GM18873 (cell line): ENCODE data around the gene TRAF3IP1.
A peak's percentile ranks its signal among the peaks of the same experiment; 100 is the strongest.

Source experiments
- ATAC-seq: cut with Tn5 transposase; IDR thresholded peaks from one replicate; pipeline ENCODE4 v1.9.1; 2021; ENCODE audit warnings: mild to moderate bottlenecking, moderate library complexity, moderate number of reproducible peaks; ENCODE audit not compliant: unreplicated experiment, low FRiP score

Gene TRAF3IP1

DNA sequence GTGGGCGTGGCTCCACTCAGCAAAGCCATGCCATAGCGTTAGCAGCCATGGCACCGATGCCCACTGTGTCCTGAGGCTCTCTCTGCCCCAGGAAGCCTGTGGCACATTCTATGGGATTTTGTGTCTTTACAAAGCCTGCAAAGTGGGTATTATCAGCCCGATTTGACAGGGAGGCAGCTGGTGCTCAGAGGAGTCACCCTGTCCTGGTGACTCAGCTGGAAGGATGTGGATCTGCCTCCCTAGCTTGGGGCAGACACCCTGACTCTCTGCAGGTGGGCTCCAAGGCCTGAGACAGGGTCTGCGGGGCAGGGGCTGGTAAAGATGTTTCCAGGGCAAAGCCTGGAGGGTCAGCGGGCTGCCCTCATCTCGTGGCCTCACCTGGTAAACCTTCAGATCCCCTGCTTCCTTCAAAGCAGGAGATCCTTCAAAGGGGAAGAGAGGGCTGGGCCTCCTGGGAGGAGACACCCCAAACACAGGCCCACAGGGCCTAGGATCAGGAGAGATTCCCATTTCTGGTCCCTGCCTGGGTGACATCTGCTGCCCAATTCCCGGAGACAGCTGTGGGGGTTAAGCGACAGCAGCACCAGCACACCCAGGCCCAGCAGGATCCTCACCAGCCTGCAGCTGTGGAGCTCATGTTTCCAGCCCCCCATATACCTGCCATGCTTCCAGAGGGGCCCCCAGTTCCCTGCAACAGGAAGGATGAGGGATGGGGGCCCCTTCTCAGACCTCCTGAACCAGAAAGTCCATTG, 103.4 kb downstream of the TRAF3IP1 start:
- no peak for ATAC-seq

DNA sequence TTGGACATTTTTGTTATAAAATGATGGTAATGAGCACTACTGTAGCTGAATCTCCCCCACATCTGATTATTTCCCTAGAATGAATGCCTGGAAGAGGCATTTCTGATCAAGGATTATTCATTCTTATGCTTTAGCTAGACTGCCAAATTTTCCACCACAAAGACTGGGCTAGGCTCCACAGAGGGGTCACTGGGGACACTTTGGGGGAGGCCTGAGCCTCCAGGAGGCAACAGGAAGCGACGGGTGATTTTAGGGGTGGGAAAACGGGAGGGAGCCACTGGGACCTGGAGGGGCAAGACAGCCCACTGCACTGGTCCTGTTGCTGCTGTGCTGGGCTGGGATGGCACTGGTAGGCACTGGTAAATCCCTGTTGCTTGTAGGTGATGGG, 104.0 kb downstream of the TRAF3IP1 start:
- no peak for ATAC-seq

GRCh38 chr2:238425505-238425978, 105.2 kb downstream of the TRAF3IP1 start:
- no peak for ATAC-seq

DNA sequence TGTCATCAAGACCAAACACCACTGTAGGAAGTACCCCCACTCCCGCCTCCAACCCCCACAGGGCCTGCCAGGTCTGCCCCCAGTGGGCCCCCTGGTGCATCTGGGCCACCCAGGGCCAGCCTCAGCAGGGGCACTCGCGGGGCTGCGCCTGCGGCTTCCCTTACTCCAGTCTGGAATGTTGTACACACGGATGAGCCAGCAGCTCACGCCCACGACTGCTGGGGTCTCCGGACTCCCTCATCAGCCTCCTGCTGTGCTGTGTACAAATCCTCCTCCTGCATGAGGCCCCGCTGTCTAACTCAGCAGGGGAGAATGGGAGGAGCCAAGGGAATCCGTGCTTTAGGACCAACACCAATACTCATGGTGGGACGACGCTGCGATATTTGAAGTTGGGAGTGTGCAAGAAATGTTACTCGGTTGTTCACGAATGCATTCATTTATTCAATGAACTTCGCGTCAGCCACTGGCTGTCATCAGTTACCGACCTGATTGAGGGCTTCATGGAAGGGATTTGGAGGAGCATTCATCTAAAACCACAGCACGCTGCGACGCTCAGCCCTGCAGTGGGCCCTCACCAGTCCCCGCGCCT, 105.8 kb downstream of the TRAF3IP1 start:
- peak; percentile 16 for ATAC-seq

DNA sequence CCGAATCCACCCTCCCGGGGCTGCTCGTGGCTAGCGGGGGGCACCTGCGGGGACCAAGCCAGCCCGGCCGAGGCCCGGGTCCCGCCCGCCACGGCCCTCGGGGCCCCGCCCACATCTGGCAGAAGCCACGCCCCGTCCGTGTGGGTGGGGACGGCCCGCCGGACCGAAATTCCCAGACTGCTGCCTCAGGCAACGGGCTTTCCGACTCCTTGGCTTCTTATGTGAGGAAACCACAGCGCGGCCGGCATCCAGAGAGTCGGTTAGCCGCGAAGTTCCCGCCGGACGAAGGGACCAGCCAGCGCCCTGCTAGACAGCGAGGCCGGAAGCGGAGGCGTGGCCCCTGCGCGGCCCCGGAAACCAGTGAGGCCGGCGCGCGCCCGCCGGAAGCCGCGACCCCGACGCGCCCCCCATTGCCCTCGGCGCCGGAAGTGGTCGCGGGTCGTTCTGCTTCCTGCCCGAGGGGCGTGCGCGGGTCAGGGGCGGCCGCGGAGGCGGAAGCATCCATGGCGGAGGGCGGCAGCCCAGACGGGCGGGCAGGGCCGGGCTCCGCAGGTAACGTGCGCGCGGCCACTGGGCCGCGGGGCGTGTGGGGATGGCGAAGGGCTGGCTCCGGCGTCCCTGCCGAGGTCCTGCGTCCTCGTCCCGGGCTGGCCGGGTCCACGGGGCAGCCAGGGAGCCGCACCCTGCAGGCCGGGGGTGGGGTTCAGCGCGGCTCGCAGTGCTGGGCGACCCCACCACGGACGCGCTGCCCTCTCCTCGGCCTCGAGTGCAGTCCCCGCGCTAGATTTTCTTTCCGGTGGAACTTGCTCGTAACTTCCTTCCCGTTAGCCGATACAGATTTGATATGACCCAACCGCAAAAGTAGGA, 106.5 kb downstream of the TRAF3IP1 start, which contains the start of gene ASB1:
Gene ASB1, plus strand, starts transcription at position 360 of the 867 bp plus-strand sequence. Its CDS starts 144 bp downstream, at position 504.
- ATAC-seq: peak; percentile 62

- ATAC-seq: no peak
Observed at GRCh38 chr2:238427435-238428162, 107.3 kb downstream of the TRAF3IP1 start.

DNA sequence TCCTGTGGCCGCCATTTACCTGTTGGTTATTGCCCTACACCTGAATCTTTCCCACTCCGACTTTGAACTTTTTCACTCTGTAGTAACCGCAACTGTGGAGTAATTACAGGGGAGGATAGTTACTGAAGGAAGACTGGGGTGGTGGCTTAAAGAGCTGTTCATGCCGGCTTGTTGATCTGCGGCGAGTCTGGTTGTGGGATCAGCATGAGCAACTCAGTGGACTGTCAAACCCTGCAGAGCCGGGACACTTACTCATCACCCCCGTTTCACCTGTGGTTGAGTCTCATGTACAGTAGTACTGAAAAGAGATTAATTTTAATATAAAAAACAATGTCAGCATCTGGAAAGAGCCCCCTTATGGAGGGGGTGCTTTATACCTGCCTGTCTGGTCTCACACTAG, 108.5 kb downstream of the TRAF3IP1 start:
- no peak for ATAC-seq

- ATAC-seq: no peak
Observed at GRCh38 chr2:238430781-238431180, 110.5 kb downstream of the TRAF3IP1 start.

DNA sequence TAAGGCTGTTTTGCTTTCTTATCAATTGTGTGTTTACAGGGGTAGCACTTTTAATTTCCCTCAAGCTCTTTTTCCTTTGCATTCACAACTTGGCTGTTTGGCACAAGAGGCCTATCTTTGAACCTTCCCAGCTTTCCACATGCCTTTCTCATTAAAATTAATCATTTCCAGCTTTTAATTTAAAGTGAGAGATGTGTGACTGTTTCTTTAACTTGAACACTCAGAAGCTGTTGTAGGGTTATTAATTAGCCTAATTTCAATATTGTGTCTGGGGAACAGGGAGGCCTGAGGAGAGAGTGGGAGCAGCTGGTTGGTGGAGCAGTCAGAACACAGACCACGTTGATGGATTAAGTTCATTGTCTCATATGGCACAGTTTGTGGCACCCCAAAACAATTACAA, 111.1 kb downstream of the TRAF3IP1 start:
- ATAC-seq: no peak

GRCh38 chr2:238433300-238433915, 113.1 kb downstream of the TRAF3IP1 start:
- ATAC-seq: no peak

DNA sequence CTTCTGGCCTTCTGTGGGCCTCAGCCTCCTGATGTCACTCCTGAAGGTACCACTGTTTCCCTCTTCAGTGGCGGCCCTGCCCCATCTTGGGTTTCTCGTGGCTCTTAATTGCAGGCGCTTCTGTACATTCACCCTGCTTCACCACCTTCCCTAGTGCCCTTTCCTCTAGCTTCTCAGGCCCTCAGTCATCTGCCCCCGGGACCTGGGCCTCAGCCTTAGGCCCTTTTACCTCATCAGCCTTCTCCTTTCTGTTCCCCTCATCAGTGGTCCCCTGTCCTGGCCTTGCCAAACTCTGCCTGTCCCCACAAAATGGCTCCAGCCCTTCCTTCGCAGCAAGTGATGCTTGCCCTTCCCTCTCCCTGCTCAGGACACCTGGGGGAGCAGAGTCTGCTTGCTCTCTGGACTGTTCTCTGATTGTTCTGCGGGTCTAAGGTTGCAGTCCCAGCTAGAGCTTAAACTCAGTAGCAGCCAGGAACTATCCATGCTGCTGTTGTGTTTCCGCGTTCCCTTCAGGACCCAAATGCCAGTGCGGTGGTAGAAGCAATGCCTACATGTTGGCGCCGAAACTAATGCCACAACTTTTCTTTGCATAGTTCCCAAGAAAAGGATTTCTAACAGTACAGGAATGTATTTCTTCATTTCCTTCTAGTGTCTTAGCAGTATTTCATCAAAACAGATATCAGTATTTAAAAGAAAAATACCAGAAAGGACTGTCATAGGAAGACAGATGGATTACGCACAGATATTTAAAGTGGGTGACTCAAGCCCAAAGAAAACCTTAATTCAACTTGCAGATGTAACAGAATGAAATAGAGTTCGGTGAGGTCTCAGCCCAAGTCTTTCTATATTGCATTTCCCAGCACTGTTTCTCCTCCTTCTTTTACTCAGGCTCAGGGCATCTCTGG, 113.9 kb downstream of the TRAF3IP1 start:
- no peak for ATAC-seq

DNA sequence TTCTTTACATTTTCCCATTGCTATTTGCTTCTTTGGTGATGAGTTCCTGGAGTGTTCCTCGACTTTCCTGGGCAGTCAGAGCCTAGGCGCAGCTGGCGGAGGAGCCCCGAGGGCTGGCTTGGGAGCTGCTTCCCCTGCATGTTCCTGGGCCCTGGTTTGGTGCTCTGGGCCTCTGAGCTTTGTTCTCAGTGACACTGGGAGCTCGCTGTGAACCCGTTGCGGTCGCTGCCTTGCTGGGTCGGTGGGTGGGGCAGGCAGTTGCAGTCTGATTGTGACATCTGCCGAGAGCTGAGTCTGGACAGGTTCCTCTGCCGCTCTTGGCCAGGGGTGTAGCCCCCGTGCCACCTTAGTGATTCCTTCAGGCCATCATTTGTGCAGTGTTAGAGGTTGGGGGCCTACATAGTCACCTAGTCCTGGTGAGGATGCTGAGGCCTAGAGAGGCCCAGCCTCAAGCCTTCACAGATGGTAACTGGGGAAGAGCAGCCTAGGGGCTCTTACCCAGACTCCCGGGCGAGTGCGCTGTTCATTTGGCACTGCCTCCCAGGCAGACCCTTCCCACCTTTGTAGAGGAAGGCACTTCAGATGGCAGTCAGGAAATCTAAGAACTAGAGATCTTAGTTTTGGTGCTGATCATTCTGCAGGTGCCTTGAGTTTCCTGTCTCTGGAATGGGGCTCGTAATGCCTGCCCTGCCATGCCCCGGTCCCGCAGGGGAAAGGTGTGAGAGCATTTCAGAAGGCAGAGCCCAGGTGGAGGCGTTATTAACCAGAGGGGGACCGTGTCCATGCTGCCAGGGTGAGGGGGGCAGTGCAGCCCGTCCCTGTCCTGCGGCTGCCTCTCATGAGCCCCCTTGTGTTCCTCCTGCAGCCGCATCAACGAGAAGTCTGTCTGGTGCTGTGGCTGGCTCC, 114.8 kb downstream of the TRAF3IP1 start:
- ATAC-seq: no peak

DNA sequence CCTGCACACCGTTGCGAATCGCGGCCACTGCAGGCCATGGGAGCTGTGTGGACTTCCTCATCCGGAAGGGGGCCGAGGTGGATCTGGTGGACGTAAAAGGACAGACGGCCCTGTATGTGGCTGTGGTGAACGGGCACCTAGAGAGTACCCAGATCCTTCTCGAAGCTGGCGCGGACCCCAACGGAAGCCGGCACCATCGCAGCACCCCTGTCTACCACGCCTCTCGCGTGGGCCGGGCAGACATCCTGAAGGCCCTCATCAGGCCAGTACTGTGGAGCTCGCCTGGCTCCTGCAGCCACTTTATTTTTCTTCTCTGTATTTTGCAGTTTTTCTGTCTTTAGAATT, 115.4 kb downstream of the TRAF3IP1 start:
- no peak for ATAC-seq

DNA sequence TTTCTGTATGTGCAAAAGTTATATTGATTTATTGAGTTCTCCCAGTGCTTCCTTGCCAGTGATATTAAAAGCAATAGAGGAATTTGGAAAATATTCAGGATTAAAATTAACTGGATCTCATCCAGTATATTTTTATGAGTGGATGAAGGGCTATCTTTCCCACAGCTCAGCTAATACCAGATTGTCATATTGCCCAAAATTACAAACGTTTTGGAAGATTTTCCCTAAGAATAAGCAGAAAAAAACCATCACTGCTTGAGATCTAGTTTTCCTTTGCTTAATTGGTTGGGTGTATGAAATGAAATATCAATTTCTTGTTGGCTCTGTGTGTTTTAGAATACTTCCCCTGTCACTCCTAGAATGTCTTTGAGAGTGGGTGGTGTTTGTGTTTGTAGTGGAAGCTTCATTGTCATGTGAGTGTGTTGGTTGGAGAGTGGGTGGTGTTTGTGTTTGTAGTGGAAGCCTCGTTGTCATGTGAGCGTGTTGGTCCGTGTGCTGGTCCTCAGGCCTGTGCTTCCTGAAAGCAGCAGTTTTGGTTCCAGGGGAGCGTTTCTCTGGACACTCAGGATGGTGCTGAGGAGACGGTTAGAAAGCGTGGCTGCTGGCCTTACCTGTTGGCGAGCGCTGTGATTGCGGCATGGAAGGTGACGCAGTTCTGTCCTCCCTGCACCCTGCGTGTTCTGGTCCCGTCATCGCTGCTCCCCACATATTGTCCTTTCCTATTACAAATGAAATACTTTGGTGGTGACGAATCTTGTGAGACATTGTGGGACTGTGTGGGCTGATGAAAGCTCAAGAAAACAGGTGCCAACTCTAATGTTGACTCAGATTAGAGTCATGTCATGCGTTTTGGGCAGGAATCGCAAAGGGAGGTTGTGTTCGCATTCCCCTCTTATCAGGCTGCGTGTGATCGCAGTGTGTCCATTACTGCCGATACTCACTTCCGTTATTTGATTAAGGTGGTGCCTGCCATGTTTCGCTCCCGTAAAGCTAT, 118.8 kb downstream of the TRAF3IP1 start:
- ATAC-seq: no peak

GRCh38 chr2:238439917-238440316, 119.6 kb downstream of the TRAF3IP1 start:
- no peak for ATAC-seq

GRCh38 chr2:238440331-238440730, 120.0 kb downstream of the TRAF3IP1 start:
- ATAC-seq: no peak

DNA sequence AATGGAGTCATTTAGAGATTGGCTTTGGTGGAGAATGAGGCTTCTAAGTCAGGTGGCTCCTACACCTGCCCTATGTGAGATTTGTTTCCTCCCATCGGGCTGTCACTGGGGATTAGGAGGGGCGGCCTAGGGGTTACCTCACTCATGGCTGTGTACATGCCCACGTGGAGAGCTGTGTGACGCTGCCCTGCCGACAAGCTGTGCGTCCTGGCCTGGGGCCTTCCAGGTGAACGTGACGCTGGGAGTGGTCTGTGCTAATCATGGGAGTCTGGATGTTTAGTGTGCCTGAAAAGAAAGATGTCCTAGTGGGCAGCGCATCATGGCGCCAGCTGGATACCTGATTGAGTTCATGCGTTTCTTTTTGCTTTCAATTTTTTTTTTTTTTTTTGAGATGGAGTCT, 120.4 kb downstream of the TRAF3IP1 start:
- ATAC-seq: no peak
